GM10266 (cell line): ENCODE data around the gene S100A4.

Experiments used
- DNase-seq: peaks from one replicate; pipeline ENCODE4 v3.0.0; 2012; ENCODE audit errors: extremely low spot score
- TF ChIP-seq, protein P1 (sequence below): IDR thresholded peaks from 2 replicates; pipeline ENCODE4 v1.5.1; 2012; ENCODE audit warnings: mild to moderate bottlenecking, low read depth; ENCODE audit not compliant: control insufficient read depth, insufficient read depth; ENCODE audit errors: missing control alignments

Gene S100A4

GRCh38 chr1:153543736-153544135 is 1.9 kb downstream of the S100A4 start:
- DNase-seq: no peak
- TF ChIP-seq, protein P1, sequence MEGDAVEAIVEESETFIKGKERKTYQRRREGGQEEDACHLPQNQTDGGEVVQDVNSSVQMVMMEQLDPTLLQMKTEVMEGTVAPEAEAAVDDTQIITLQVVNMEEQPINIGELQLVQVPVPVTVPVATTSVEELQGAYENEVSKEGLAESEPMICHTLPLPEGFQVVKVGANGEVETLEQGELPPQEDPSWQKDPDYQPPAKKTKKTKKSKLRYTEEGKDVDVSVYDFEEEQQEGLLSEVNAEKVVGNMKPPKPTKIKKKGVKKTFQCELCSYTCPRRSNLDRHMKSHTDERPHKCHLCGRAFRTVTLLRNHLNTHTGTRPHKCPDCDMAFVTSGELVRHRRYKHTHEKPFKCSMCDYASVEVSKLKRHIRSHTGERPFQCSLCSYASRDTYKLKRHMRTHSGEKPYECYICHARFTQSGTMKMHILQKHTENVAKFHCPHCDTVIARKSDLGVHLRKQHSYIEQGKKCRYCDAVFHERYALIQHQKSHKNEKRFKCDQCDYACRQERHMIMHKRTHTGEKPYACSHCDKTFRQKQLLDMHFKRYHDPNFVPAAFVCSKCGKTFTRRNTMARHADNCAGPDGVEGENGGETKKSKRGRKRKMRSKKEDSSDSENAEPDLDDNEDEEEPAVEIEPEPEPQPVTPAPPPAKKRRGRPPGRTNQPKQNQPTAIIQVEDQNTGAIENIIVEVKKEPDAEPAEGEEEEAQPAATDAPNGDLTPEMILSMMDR: no peak

- no peak for DNase-seq
- TF ChIP-seq, protein P1: no peak
These were observed 2.5 kb downstream of the S100A4 start for GRCh38 chr1:153542956-153543711.

DNA sequence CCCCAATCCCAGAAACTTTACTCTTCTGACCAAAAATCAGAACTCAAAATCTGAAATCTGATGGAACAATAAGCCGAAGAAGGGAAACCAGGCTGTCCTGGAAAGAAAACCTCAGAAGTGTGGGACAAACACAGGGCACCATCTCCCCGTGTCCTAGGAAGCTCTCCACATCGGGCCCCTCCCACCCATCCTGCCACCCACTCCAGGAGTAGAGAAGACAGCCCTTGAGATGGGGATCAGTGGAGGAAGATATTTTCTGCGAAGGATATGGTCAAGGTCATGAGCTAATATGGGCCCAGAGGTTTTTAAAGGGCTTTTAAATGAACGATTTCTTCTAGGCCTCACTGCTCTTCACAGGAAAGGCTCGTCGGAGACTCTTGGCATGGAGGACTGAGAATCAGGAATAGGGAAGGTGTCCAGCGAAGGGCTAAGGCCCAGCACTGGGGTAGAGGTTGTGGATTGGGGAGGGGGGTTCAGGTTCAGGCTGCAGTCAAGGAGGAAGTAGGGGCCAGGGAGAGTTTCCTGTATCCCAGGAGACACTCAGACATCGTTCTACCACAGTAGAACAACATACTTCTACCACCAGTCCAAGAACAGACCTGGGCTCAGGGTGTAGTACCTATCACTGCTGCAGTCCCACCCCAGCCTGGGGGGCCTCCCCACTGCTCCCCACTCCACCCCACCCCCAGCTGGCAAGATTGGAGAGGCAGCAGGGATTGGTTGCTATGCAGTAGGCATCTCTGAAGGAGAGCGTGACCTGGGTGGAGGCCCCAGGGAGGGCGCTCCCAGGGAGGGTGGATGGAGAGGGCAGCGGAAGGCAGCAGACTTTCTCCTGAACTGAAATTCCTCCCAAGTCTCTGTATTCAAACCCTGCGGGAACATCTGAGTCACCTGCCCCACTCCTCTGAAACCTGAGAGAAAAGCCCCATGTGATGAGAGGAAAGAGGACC is 3.7 kb downstream of the S100A4 start:
- TF ChIP-seq, protein P1: no peak
- no peak for DNase-seq

GRCh38 chr1:153540394-153541361 is 4.9 kb downstream of the S100A4 start, which contains the start of gene S100A5:
Gene S100A5, minus strand, starts transcription at chr1:153540934. Its CDS starts 743 bp downstream, at chr1:153540191.
- TF ChIP-seq, protein P1: no peak
- DNase-seq: no peak

- TF ChIP-seq, protein P1: no peak
- DNase-seq: no peak
These were observed 6.1 kb downstream of the S100A4 start for GRCh38 chr1:153539395-153540093.

DNA sequence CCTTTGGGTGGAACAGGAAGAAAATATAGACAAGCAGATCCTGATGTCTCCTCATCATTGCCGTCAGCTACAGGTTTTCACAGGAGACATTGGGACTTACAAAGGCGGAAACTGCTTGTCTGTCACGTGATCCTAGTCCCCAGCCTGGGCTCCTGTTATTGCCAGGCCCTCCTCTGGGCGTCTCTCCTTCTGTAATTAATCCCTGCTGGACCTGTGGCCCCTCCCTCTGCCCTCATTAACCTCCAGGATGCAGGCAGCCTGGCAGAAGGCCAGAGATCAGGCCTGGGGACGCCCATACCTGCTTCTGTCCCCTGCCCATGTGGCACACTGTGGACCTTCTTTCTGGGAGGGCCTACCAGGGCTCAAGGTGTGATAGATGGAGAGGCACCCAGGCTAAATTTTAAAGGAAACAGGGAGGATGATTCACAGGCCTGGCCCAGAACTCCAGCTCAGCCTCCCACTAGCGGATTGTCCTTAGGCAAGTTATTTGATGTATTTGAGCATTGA is 7.2 kb downstream of the S100A4 start:
- no peak for DNase-seq

More for the DNA sequence above, 7.2 kb downstream of the S100A4 start:
- TF ChIP-seq, protein P1: no peak
